ENCODE measurements around the gene PCDH9.

PCDH9 gene

DNA sequence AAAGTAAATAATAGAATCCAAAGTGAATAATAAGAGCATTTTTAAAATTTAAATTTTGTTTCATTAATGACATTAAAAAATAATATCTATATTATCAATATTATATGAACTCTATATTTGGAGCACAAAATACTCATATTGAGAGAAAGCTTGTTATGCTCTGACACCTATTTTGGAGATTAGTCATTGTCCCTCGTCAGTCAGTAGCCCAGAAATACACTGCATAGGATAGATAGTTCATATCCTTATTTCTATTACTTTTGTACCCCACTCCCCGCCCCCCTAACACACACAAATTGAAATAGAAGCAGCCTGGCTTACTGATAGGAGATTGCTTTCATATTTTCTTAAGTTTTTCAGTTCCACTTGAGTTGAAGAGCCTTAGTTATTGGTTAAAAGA is 652.8 kb downstream of the PCDH9 start:
- DNase-seq (ENCODE audit: low spot score) = no peak
- TF ChIP-seq, protein P1, sequence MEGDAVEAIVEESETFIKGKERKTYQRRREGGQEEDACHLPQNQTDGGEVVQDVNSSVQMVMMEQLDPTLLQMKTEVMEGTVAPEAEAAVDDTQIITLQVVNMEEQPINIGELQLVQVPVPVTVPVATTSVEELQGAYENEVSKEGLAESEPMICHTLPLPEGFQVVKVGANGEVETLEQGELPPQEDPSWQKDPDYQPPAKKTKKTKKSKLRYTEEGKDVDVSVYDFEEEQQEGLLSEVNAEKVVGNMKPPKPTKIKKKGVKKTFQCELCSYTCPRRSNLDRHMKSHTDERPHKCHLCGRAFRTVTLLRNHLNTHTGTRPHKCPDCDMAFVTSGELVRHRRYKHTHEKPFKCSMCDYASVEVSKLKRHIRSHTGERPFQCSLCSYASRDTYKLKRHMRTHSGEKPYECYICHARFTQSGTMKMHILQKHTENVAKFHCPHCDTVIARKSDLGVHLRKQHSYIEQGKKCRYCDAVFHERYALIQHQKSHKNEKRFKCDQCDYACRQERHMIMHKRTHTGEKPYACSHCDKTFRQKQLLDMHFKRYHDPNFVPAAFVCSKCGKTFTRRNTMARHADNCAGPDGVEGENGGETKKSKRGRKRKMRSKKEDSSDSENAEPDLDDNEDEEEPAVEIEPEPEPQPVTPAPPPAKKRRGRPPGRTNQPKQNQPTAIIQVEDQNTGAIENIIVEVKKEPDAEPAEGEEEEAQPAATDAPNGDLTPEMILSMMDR (IDR thresholded peaks at IDR 0.05; ENCODE audit: extremely low read depth, missing control alignments) = no peak

DNA sequence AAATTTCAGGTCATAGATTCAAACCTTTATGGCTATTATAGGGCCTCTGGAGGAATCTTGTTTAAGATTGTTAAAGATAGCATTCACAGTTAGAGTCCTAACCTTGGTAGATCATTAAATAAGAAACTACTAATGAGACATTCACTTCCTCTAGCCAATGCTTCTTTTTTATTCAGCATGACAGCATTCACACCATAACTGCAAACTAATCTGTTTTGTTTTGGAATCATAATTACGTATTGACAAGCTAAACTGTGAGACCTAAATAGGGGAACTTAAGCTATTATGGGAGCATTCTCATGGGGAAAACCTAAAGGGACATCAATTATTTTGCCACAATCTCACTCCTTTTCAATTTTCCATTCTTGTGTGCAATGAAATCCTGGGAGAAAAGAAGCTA is 653.8 kb downstream of the PCDH9 start:
- DNase-seq (ENCODE audit: low spot score) = no peak
- TF ChIP-seq, protein P1 (IDR thresholded peaks at IDR 0.05; ENCODE audit: extremely low read depth, missing control alignments) = no peak

DNA sequence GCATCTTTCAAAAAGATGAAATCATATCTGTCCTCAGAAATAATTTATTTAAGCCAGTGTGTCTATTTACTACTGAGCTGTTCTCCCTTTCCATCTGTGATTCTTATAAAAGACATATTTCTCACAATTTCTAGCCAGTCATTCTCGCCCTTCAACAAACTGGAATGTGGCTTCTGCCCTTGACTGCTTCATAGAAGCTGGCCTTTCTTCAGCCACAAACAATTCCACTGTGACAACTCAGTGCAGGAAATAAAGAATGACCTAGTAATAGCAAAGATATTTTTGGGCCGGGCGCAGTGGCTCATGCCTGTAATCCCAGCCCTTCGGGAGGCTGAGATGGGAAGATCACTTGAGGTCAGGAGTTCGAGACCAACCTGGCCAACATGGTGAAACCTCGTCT is 655.5 kb downstream of the PCDH9 start:
- DNase-seq (ENCODE audit: low spot score) = no peak
- TF ChIP-seq, protein P1 (IDR thresholded peaks at IDR 0.05; ENCODE audit: extremely low read depth, missing control alignments) = no peak

DNA sequence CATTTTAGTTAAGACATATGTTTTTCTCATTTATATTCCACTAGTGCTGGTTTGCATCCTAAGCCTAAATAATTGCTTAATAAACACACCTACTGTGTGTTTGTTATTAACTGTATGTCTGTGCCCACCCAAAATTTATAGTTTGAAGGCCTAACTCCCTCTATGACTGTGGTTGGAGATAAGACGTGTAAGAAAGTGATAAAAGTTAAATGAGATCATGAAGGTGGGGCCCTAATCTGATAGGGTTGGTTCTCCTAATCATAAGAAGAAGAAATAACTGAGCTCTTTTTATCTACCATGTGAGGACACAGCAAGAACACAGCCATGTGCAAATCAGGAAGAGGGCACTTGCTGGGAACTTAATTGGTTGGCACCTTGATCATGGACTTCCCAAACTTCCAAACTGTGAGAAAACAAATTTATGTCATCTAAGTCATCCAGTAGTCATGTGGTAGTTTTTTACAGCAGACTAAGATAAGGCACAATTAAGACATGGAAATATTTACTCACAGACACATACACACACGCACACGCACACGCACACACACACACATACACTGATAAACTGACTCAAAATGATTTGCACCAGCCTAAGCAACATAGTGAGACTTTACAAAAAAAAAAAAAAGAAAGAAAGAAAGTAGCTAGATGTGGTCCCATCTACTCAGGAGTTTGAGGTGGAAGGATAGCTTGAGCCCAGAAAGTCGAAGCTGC is 662.1 kb downstream of the PCDH9 start:
- no peak for DNase-seq (ENCODE audit: low spot score)
- TF ChIP-seq, protein P1 (IDR thresholded peaks at IDR 0.05; ENCODE audit: extremely low read depth, missing control alignments) = no peak

DNA sequence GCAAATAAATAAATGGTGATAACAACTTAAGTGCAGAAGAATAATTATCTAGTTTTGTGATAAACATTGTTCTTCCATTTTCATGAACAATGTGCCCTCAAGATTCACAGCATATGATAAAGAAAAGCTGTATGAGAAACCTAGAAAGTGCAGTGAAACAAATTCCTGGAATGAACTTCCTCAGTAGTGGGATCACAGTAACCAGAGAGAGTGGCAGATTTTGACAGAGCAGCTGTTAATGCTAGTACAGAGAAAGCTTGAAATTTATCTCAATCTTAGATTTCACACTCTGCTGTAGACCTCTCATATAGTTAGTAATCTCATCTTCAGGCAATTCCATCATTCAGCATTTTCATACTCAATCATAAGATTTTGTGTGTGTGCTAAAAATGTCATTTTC is 664.9 kb downstream of the PCDH9 start:
- no peak for DNase-seq (ENCODE audit: low spot score)
- TF ChIP-seq, protein P1 (IDR thresholded peaks at IDR 0.05; ENCODE audit: extremely low read depth, missing control alignments) = no peak

DNA sequence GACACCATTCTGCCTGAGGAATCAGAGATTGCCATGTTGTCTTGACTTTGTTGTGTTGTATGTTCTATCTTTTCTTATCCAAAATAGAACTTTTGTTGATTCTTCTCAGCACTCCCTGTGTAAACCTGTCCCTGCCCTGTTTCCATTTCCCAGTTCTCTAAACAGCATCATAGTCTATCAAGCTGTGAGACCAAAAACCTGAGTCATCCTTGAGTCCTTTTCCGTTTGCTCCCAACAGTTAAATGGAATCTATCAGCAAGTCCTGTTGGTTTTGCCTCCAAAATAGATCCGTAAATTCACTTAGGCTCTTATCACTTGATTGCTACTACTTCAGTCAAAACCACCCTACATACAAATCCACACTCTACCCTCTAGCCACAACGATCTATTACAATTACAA is 667.1 kb downstream of the PCDH9 start:
- no peak for DNase-seq (ENCODE audit: low spot score)
- TF ChIP-seq, protein P1 (IDR thresholded peaks at IDR 0.05; ENCODE audit: extremely low read depth, missing control alignments) = no peak

DNA sequence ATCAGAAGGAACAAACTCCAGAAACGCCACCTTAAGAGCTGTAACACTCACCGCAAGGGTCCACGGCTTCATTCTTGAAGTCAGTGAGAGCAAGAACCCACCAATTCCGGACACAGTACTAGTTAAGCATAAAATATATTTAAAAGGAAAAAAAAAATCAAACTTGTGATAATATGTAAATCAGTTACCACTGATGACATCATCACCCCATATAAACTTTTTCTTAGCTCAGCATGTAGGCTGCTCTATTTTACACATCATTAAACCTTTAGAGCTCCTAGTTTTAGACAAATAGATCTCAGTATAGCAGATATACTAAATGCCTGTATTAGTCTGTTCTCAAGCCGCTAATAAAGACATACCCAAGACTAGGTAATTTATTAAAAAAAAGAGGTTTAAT is 668.1 kb downstream of the PCDH9 start:
- no peak for DNase-seq (ENCODE audit: low spot score)
- TF ChIP-seq, protein P1 (IDR thresholded peaks at IDR 0.05; ENCODE audit: extremely low read depth, missing control alignments) = no peak

Measured in GM20000 (cell line).